ENCODE measurements around the gene SMG6.

- no peak for TF ChIP-seq CTCF (IDR thresholded peaks at IDR 0.05; ENCODE audit: control extremely low read depth in 1 of 3, insufficient read depth in 1 of 3, low read depth in 1 of 3, low read length in 3 of 3)
- TF ChIP-seq RAD21 (IDR thresholded peaks at IDR 0.05 in 1 of 2, conservative IDR thresholded peaks at IDR 0.05 in 1 of 2; ENCODE audit: low read depth in 2 of 2, low read length in 2 of 2): no peak
- TF ChIP-seq POLR2A (IDR thresholded peaks at IDR 0.05; ENCODE audit: control extremely low read depth in 1 of 2, low read depth in 2 of 2, low read length in 2 of 2): no peak
- TF ChIP-seq RFX5 (IDR thresholded peaks at IDR 0.05; ENCODE audit: borderline replicate concordance, low read depth, low read length): no peak
- TF ChIP-seq POLR2AphosphoS5 (IDR thresholded peaks at IDR 0.05; ENCODE audit: low read depth, low read length): no peak
- no peak for TF ChIP-seq EGR1 (IDR thresholded peaks at IDR 0.05; ENCODE audit: borderline replicate concordance, low read depth, low read length)
- no peak for TF ChIP-seq KDM1A (IDR thresholded peaks at IDR 0.05; ENCODE audit: borderline replicate concordance, low read length)
- TF ChIP-seq EP300 (IDR thresholded peaks at IDR 0.05; ENCODE audit: borderline replicate concordance in 1 of 2, low read depth in 2 of 2, low read length in 2 of 2): no peak
- no peak for TF ChIP-seq EZH2 (IDR thresholded peaks at IDR 0.05; ENCODE audit: low read depth, low read length, severe bottlenecking)
- TF ChIP-seq SRF (IDR thresholded peaks at IDR 0.05; ENCODE audit: low read depth, low read length): no peak
- TF ChIP-seq CEBPB (IDR thresholded peaks at IDR 0.05; ENCODE audit: low read depth, low read length): no peak
Measured at GRCh38 chr17:2211661-2212399, 91.8 kb downstream of the SMG6 start.
